Body of pancreas (tissue), 4 donors: ENCODE results near the gene TYRO3.

Source experiments
- CTCF ChIP-seq, 7 experiments: fragments of 450-650 bp in 4 of 7; fragments of 200-600 bp in 3 of 7; sonication (generic) in 3 of 7; IDR thresholded peaks; one replicate each; pipeline ENCODE4 v1.5.1; 2016 to 2019; ENCODE audit warnings: antibody characterized with exemption in 7 of 7
- POLR2A ChIP-seq, 3 donors: fragments of 450-650 bp; IDR thresholded peaks; one replicate each; pipeline ENCODE4 v1.6.1; 2016; ENCODE audit warnings: antibody characterized with exemption in 3 of 3, mild to moderate bottlenecking in 2 of 3

GRCh38 chr15:41610048-41610447, 51.0 kb downstream of the TYRO3 start:
- no peak for TF ChIP-seq CTCF (IDR thresholded peaks at IDR 0.05)
- TF ChIP-seq POLR2A (IDR thresholded peaks at IDR 0.05) = no peak
